Measurements from ENCODE around the gene GRAMD1A. TPM values are rescaled to one million over a fixed set of nuclear protein-coding genes. Genes with fewer than 3 reads are reported as not detected.

Gene GRAMD1A
- total RNA-seq, 1 experiment from 2014 or later, result 32.8 TPM

DNA sequence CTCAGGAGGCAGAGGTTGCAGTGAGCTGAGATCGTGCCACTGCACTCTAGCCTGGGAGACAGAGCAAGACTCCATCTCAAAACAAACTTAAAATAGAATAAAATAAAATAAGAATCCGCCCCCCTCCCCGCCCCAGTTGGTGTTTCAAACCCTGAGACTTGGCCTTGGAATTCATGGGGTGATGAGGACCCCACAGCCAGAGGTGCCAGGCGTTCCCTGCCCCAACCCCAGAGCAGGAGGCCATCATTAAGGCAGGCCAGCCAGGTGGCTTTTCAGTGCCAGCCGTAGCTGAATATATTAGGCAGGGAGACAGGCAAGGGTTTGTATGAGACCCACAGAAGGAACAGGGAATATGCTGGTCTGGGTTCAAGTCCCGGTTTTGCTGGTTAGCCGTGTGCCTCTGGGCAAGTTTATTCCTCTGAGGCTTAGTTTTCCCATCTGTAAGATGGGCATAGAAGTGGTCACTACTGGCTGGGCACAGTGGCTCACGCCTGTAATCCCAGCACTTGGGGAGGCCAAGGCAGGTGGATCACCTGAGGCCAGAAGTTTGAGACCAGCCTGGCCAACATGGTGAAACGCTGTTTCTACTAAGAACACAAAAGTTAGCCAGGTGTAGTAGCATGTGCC is 53.7 kb downstream of the GRAMD1A start:
- no peak overlapping the region for H3K4me2 ChIP-seq (ENCODE audit: low read length)
- intact Hi-C loops (cut with micrococcal nuclease), result no loop called here
- no peaks in the 10 kb centered on the region for H3K36me3 ChIP-seq (ENCODE audit: low read depth, low read length)
- H3K9me3 ChIP-seq (ENCODE audit: low read length), result no peaks in the 10 kb centered on the region
- H3K27ac ChIP-seq (ENCODE audit: low read length), result no peak overlapping the region
- ChIA-PET CTCF (no interaction called here), POLR2A (ENCODE audit: unreplicated experiment) (no interaction called here)
- H2AFZ ChIP-seq (ENCODE audit: low read length), result no peak overlapping the region
- no peaks in the 10 kb centered on the region for H4K20me1 ChIP-seq (ENCODE audit: low read length)
- H3K9me2 ChIP-seq (replicated peaks; ENCODE audit: low read length), result no peaks in the 10 kb centered on the region
- no peak overlapping the region for H3K4me3 ChIP-seq (ENCODE audit: low read length)
- H3K27me3 ChIP-seq (ENCODE audit: low read length), result no peaks in the 10 kb centered on the region
- H3K4me1 ChIP-seq (ENCODE audit: insufficient read depth, low read length), result no peaks in the 10 kb centered on the region
- H3K9ac ChIP-seq (ENCODE audit: low read length), result no peak overlapping the region
- ATAC-seq (no peak), DNase-seq (no peak)
- no peaks in the 10 kb centered on the region for H3K79me2 ChIP-seq (ENCODE audit: low read length)
- TF ChIP-seq EZH2phosphoT487 (IDR thresholded peaks at IDR 0.05; ENCODE audit: borderline replicate concordance, low read length) (no peak), EZH2 (IDR thresholded peaks at IDR 0.05; ENCODE audit: low read length, unreplicated experiment) (no peak)
- TF ChIP-seq, protein P1, sequence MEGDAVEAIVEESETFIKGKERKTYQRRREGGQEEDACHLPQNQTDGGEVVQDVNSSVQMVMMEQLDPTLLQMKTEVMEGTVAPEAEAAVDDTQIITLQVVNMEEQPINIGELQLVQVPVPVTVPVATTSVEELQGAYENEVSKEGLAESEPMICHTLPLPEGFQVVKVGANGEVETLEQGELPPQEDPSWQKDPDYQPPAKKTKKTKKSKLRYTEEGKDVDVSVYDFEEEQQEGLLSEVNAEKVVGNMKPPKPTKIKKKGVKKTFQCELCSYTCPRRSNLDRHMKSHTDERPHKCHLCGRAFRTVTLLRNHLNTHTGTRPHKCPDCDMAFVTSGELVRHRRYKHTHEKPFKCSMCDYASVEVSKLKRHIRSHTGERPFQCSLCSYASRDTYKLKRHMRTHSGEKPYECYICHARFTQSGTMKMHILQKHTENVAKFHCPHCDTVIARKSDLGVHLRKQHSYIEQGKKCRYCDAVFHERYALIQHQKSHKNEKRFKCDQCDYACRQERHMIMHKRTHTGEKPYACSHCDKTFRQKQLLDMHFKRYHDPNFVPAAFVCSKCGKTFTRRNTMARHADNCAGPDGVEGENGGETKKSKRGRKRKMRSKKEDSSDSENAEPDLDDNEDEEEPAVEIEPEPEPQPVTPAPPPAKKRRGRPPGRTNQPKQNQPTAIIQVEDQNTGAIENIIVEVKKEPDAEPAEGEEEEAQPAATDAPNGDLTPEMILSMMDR (conservative IDR thresholded peaks at IDR 0.05; ENCODE audit: low read depth, low read length), result no peak
- H3F3A ChIP-seq (ENCODE audit: low read length, unreplicated experiment), result no peaks in the 10 kb centered on the region
- BruUV-seq (replicated peaks), result no TSS peak

DNA sequence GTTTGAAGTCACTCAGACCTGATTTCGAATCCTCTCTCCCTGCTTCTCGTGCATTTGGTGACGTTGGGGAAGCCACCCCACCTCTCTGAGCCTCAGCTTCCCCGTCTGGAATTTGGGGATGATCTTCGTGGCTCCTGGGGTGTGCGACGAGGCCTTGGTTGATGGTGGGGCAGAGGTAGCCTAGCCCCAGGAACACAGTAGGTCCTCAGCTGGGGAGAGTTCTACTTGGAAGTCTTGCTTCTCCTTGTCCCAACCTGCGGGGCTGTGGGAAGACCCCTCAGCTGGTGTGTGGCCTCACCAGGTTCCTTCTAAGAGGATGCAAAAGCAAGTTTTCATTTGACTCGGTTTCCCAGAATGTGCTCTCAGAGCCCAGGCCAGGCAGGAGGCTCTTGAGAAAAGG is 54.5 kb downstream of the GRAMD1A start:
- Histone ChIP-seq H2AFZ (ENCODE audit: low read length) (no peak overlapping the region), H3K9me3 (ENCODE audit: low read length) (no peaks in the 10 kb centered on the region), H3K27me3 (ENCODE audit: low read length) (no peaks in the 10 kb centered on the region), H3K4me1 (ENCODE audit: insufficient read depth, low read length) (no peaks in the 10 kb centered on the region), H3K4me3 (ENCODE audit: low read length) (no peak overlapping the region), H3F3A (ENCODE audit: low read length, unreplicated experiment) (no peaks in the 10 kb centered on the region), H3K27ac (ENCODE audit: low read length) (no peak overlapping the region), H3K79me2 (ENCODE audit: low read length) (no peaks in the 10 kb centered on the region), H3K9ac (ENCODE audit: low read length) (no peak overlapping the region), H4K20me1 (ENCODE audit: low read length) (no peaks in the 10 kb centered on the region), H3K36me3 (ENCODE audit: low read depth, low read length) (no peaks in the 10 kb centered on the region), H3K4me2 (ENCODE audit: low read length) (no peak overlapping the region), H3K9me2 (replicated peaks; ENCODE audit: low read length) (no peaks in the 10 kb centered on the region)
- ATAC-seq (no peak), DNase-seq (no peak)
- no TSS peak for BruUV-seq (replicated peaks)
- intact Hi-C loops (cut with micrococcal nuclease), result loop anchor here (5.0 kb wide), 1 partner anchor 38 kb away; no protein-coding TSS in a partner anchor
- no peak for TF ChIP-seq EZH2phosphoT487 (IDR thresholded peaks at IDR 0.05; ENCODE audit: borderline replicate concordance, low read length)
- TF ChIP-seq, protein P1 (conservative IDR thresholded peaks at IDR 0.05; ENCODE audit: low read depth, low read length), result no peak
- no peak for TF ChIP-seq EZH2 (IDR thresholded peaks at IDR 0.05; ENCODE audit: low read length, unreplicated experiment)
- ChIA-PET CTCF (interaction anchor here (1.1 to 1.2 kb wide), 2 partner anchors 26 to 27 kb away, joined by 3 to 4 read pairs; no protein-coding TSS in a partner anchor), POLR2A (ENCODE audit: unreplicated experiment) (no interaction called here)

DNA sequence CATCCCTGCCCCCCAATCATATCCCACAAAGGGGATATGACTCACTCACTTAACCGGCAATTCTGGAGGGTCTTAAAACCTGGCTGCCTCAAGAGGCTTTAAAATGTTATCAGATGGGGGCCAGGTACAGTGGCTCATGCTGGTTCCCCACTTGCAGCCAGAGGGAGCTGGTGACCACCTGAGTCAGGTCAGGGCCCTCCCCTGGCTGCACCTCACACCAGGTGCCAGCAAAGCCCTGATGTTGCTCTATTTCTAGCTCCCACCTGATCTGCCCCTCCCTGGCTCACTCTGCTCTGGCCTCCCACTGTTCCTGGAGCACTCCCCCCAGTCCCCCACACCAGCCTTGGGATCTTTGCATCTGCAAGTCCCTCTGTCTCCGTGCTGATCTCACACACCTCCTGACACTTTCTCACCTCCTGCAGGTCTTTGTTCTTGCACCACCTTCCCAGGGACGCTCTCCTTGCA is 55.6 kb downstream of the GRAMD1A start:
- no TSS peak for BruUV-seq (replicated peaks)
- POLR2A ChIA-PET (ENCODE audit: unreplicated experiment), result no interaction called here
- Histone ChIP-seq H2AFZ (ENCODE audit: low read length) (no peak overlapping the region), H3F3A (ENCODE audit: low read length, unreplicated experiment) (no peaks in the 10 kb centered on the region), H3K27ac (ENCODE audit: low read length) (no peak overlapping the region), H4K20me1 (ENCODE audit: low read length) (no peaks in the 10 kb centered on the region), H3K79me2 (ENCODE audit: low read length) (no peaks in the 10 kb centered on the region), H3K4me1 (ENCODE audit: insufficient read depth, low read length) (no peaks in the 10 kb centered on the region), H3K9me2 (replicated peaks; ENCODE audit: low read length) (no peaks in the 10 kb centered on the region), H3K27me3 (ENCODE audit: low read length) (no peaks in the 10 kb centered on the region), H3K9me3 (ENCODE audit: low read length) (no peaks in the 10 kb centered on the region), H3K4me3 (ENCODE audit: low read length) (no peak overlapping the region), H3K36me3 (ENCODE audit: low read depth, low read length) (no peaks in the 10 kb centered on the region), H3K9ac (ENCODE audit: low read length) (no peak overlapping the region), H3K4me2 (ENCODE audit: low read length) (no peak overlapping the region)
- CTCF ChIA-PET, result interaction anchor here (1.1 to 1.2 kb wide), 2 partner anchors 25 kb away, joined by 3 to 4 read pairs; no protein-coding TSS in a partner anchor
- TF ChIP-seq EZH2 (IDR thresholded peaks at IDR 0.05; ENCODE audit: low read length, unreplicated experiment) (no peak), EZH2phosphoT487 (IDR thresholded peaks at IDR 0.05; ENCODE audit: borderline replicate concordance, low read length) (no peak)
- TF ChIP-seq, protein P1 (conservative IDR thresholded peaks at IDR 0.05; ENCODE audit: low read depth, low read length), result peak; percentile 60
- DNase-seq, result peak; percentile 39
- intact Hi-C loops (cut with micrococcal nuclease), result loop anchor here (5.0 kb wide), 1 partner anchor 37 kb away; no protein-coding TSS in a partner anchor
- peak; percentile 72 for ATAC-seq
